HFFc6 (cell line): ENCODE results near the gene POU1F1. TPM values are rescaled to one million over a fixed set of nuclear protein-coding genes. Genes with fewer than 3 reads are reported as not detected.

Experiments used
- DNase-seq: peaks from one replicate; pipeline ENCODE4 v3.0.0-alpha.2; 2018
- H3K27ac Mint-ChIP-seq: 2 replicates; pipeline ENCODE4 v1.8.0; 2020; ENCODE audit warnings: mild to moderate bottlenecking, mixed read lengths
- H3K27me3 Mint-ChIP-seq: 2 replicates; pipeline ENCODE4 v1.8.0; 2021; ENCODE audit warnings: mild to moderate bottlenecking, moderate library complexity, mixed read lengths; ENCODE audit not compliant: insufficient read depth
- H3K36me3 Mint-ChIP-seq: 2 replicates; pipeline ENCODE4 v1.8.0; 2021; ENCODE audit warnings: low read depth, mixed read lengths
- H3K4me1 Mint-ChIP-seq: 2 replicates; pipeline ENCODE4 v1.8.0; 2020; ENCODE audit warnings: low read depth, mixed read lengths
- H3K4me3 Mint-ChIP-seq: 2 replicates; pipeline ENCODE4 v1.8.0; 2020; ENCODE audit warnings: mild to moderate bottlenecking, moderate library complexity, mixed read lengths
- H3K9me3 Mint-ChIP-seq: 2 replicates; pipeline ENCODE4 v1.8.0; 2020; ENCODE audit warnings: mild to moderate bottlenecking, mixed read lengths
- CTCF ChIP-seq: fragments of 200-600 bp; sonication (generic); IDR thresholded peaks from 2 replicates; pipeline ENCODE4 v1.5.0; 2021; ENCODE audit warnings: antibody characterized with exemption, mild to moderate bottlenecking
- total RNA-seq, 6 experiments: library from RNA; stranded (reverse); fragmentation: NEBNext Ultra II Directional; extraction: Animal tissue kit (Norgen Biotek cat#: 25700); gene quantifications; 2 replicates in 1 of 6; 3 replicates in 5 of 6; pipeline ENCODE4 v1.2.3, GENCODE V29; 2021

Gene POU1F1
- total RNA-seq, 6 experiments from 2014 or later: not detected

DNA sequence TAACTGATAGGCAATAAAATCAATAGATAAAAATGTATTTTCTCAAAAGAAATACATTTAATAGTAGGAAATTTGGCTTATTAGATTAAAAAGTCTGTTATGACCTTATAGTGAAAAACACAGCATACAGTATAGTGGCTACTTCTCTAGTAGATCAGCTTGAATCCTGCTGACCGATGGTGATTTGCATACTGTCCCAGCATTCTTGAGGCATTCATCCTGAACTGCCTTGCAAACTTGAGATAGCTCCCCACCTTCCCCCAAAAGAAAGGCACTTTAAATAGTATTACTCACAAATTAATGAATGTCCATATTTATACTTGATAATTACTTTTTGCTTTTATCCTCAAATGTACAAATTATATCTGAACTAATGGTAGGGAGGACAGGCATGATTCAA, 42.6 kb downstream of the POU1F1 start:
- H3K4me1 Mint-ChIP-seq: peaks cover 45% of the 10 kb centered on the region
- no peak for TF ChIP-seq CTCF
- peaks cover 18% of the 10 kb centered on the region for H3K36me3 Mint-ChIP-seq
- H3K4me3 Mint-ChIP-seq: no peak overlapping the region
- H3K27me3 Mint-ChIP-seq: no peaks in the 10 kb centered on the region
- H3K27ac Mint-ChIP-seq: no peak overlapping the region
- no peak for DNase-seq
- no peaks in the 10 kb centered on the region for H3K9me3 Mint-ChIP-seq

GRCh38 chr3:87229113-87229512, 47.3 kb downstream of the POU1F1 start:
- Mint-ChIP-seq H3K27me3 (peaks cover 4% of the 10 kb centered on the region; the same call in 1 of the 2 replicates), H3K36me3 (peaks cover 13% of the 10 kb centered on the region), H3K4me3 (peak overlapping the region; percentile 92), H3K27ac (no peak overlapping the region), H3K9me3 (no peaks in the 10 kb centered on the region), H3K4me1 (peaks cover 53% of the 10 kb centered on the region)
- no peak for TF ChIP-seq CTCF
- no peak for DNase-seq

GRCh38 chr3:87228316-87228715, 48.1 kb downstream of the POU1F1 start:
- peaks cover 13% of the 10 kb centered on the region for H3K36me3 Mint-ChIP-seq
- H3K27me3 Mint-ChIP-seq: peaks cover 4% of the 10 kb centered on the region; the same call in 1 of the 2 replicates
- H3K27ac Mint-ChIP-seq: peak overlapping the region; percentile 98; the same call in 1 of the 2 replicates
- peaks cover 50% of the 10 kb centered on the region for H3K4me1 Mint-ChIP-seq
- DNase-seq: peak; percentile 38
- peak overlapping the region; percentile 92 for H3K4me3 Mint-ChIP-seq
- H3K9me3 Mint-ChIP-seq: no peaks in the 10 kb centered on the region
- TF ChIP-seq CTCF: no peak

GRCh38 chr3:87227835-87228144, 48.6 kb downstream of the POU1F1 start:
- Mint-ChIP-seq H3K9me3 (no peaks in the 10 kb centered on the region; the same call in 1 of the 2 replicates), H3K27me3 (peaks cover 4% of the 10 kb centered on the region; the same call in 1 of the 2 replicates), H3K27ac (peak overlapping the region; percentile 98), H3K4me3 (peak overlapping the region; percentile 92), H3K36me3 (peaks cover 16% of the 10 kb centered on the region), H3K4me1 (peaks cover 45% of the 10 kb centered on the region)
- DNase-seq: no peak
- no peak for TF ChIP-seq CTCF

DNA sequence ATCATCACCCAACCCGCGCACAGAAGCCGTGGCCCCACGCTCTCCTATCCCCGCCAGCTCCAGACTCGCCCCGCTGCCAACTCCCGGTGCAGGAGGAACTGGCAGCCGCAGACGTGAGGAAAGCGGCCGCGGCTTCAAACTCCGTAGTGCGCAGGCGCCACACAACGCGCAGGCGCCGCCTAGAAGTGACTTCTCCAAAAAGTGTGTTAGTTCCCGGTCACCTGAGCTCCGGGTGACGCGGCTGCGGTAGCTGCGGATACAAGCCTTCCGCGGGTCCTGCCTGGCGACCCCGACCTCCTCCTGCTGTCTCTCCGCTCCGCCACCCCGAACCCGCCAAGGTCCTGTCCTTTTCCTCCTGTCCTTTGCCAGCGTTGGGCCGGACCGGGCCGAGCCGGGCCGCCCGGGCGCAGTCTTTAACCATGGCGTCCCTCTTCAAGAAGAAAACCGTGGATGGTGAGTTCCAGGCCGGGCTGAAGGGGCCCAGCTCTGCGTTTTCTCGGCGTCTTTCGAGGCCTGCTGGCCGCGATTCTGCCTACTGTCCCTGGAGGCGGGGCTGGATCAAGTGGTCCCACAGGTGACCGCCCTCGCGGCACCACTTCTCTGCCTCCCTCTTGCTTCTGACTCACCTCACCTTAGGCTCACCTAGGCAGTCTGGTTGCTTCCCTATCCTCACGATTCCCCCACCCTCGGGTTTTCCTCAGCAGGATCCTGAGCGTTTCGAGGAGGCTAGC, 49.1 kb downstream of the POU1F1 start, which contains the start of gene CHMP2B:
Gene CHMP2B, plus strand, starts transcription at position 206 of the 731 bp plus-strand sequence. Its CDS starts 214 bp downstream, at position 420.
- Mint-ChIP-seq H3K4me3 (peak within 1 kb of the TSS; percentile 92), H3K4me1 (peaks cover 39% of the 10 kb centered on the region), H3K36me3 (peaks cover 17% of the 10 kb centered on the region), H3K27me3 (peaks cover 4% of the 10 kb centered on the region; the same call in 1 of the 2 replicates), H3K27ac (peak within 1 kb of the TSS; percentile 98), H3K9me3 (no peaks in the 10 kb centered on the region; the same call in 1 of the 2 replicates)
- no peak; the same call in 1 of the 2 replicates for TF ChIP-seq CTCF
- peak; percentile 87 for DNase-seq
